Osteoblast (primary cell): ENCODE results near the gene CTSS. TPM values are rescaled to one million over a fixed set of nuclear protein-coding genes. Genes with fewer than 3 reads are reported as not detected.
"Not testable (repeated sequence)": the region's sequence is repeated elsewhere in the genome, so short reads cannot be mapped to it uniquely, and the experiment has no call there.

Source experiments
- DNase-seq: peaks from one replicate; pipeline ENCODE4 v3.0.0; 2011; ENCODE audit warnings: low spot score, mixed read lengths; ENCODE audit not compliant: insufficient read length; ENCODE audit errors: missing footprints
- H2AFZ ChIP-seq: 2 replicates; pipeline ENCODE4 v1.6.0; 2011; ENCODE audit warnings: mild to moderate bottlenecking, low read length
- H3K27ac ChIP-seq: 2 replicates; pipeline ENCODE4 v1.5.1; 2011; ENCODE audit warnings: mild to moderate bottlenecking, low read depth, low read length, moderate library complexity
- H3K27me3 ChIP-seq: 2 replicates; pipeline ENCODE4 v1.6.0; 2012; ENCODE audit warnings: mild to moderate bottlenecking, control low read depth, inconsistent platforms, low read length, moderate library complexity; ENCODE audit not compliant: insufficient read depth
- H3K36me3 ChIP-seq: 2 replicates; pipeline ENCODE4 v1.5.1; 2011; ENCODE audit warnings: mild to moderate bottlenecking, low read length, control low read depth, moderate library complexity; ENCODE audit not compliant: insufficient read depth
- H3K4me1 ChIP-seq: 2 replicates; pipeline ENCODE4 v1.5.1; 2011; ENCODE audit warnings: mild to moderate bottlenecking, low read length, control low read depth, moderate library complexity; ENCODE audit not compliant: insufficient read depth
- H3K4me2 ChIP-seq: 2 replicates; pipeline ENCODE4 v1.6.0; 2011; ENCODE audit warnings: mild to moderate bottlenecking, low read length; ENCODE audit not compliant: insufficient read depth
- H3K4me3 ChIP-seq: fragments of 200-600 bp; sonication (generic); 3 replicates; pipeline ENCODE4 v1.5.1; 2012; ENCODE audit warnings: mild to moderate bottlenecking, low read length, inconsistent platforms; ENCODE audit not compliant: insufficient read depth
- H3K79me2 ChIP-seq: 2 replicates; pipeline ENCODE4 v1.6.0; 2012; ENCODE audit warnings: mild to moderate bottlenecking, low read length, control low read depth, inconsistent platforms; ENCODE audit not compliant: insufficient read depth
- H3K9me3 ChIP-seq: 2 replicates; pipeline ENCODE4 v1.5.1; 2011; ENCODE audit warnings: low read depth, low read length, control low read depth
- H4K20me1 ChIP-seq: 2 replicates; pipeline ENCODE4 v1.6.0; 2012; ENCODE audit warnings: mild to moderate bottlenecking, low read length, control low read depth; ENCODE audit not compliant: insufficient read depth
- CTCF ChIP-seq: IDR thresholded peaks from 2 replicates; pipeline ENCODE4 v1.5.1; 2011; ENCODE audit warnings: mild to moderate bottlenecking, low read depth, low read length, moderate library complexity; ENCODE audit errors: extremely low read depth
- total RNA-seq: library from RNA; depleted of rRNA; stranded (reverse); fragments of >200 nt; gene quantifications from 2 replicates; pipeline ENCODE4 v1.2.3, GENCODE V29; 2012

The CTSS gene
- total RNA-seq, 1 donor, result 16.3 TPM

- H3K27me3 ChIP-seq, result no peaks in the 10 kb centered on the region
- no peaks in the 10 kb centered on the region for H3K9me3 ChIP-seq
- H3K36me3 ChIP-seq, result no peaks in the 10 kb centered on the region
- DNase-seq, result no peak
- H2AFZ ChIP-seq, result no peak overlapping the region
- TF ChIP-seq CTCF, result no peak
- H3K4me1 ChIP-seq, result no peaks in the 10 kb centered on the region
- H3K79me2 ChIP-seq, result no peaks in the 10 kb centered on the region
- no peak overlapping the region for H3K4me2 ChIP-seq
- no peak overlapping the region for H3K4me3 ChIP-seq
- H3K27ac ChIP-seq, result no peak overlapping the region
- no peaks in the 10 kb centered on the region for H4K20me1 ChIP-seq
Measured at GRCh38 chr1:150718225-150718891, 47.2 kb downstream of the CTSS start.

DNA sequence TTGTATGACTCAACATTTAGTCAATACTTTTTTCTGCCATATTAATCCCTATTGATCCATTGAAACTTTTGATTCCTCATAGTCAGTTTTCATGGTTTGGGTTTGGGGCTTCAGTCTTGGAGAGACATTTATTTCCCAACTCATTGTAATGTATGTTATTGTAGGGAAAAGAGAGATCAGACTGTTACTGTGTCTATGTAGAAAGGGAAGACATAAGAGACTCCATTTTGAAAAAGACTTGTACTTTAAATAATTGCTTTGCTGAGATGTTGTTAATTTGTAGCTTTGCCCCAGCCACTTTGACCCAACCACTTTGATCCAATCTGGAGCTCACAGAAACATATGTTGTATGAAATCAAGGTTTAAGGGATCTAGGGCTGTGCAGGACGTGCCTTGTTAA lies 56.5 kb downstream of the CTSS start:
- not testable (repeated sequence) for H3K27me3 ChIP-seq, H3K4me2 ChIP-seq, H3K9me3 ChIP-seq, H2AFZ ChIP-seq, DNase-seq, H3K36me3 ChIP-seq, H3K4me3 ChIP-seq, H3K79me2 ChIP-seq, H3K27ac ChIP-seq, H3K4me1 ChIP-seq, H4K20me1 ChIP-seq

- H3K4me2 ChIP-seq, result no peak overlapping the region
- H2AFZ ChIP-seq, result no peak overlapping the region
- H3K9me3 ChIP-seq, result no peaks in the 10 kb centered on the region
- no peaks in the 10 kb centered on the region for H3K4me1 ChIP-seq
- no peak overlapping the region for H3K4me3 ChIP-seq
- H3K79me2 ChIP-seq, result no peaks in the 10 kb centered on the region
- H3K27me3 ChIP-seq, result no peaks in the 10 kb centered on the region
- H3K36me3 ChIP-seq, result no peaks in the 10 kb centered on the region
- no peak for TF ChIP-seq CTCF
- H3K27ac ChIP-seq, result no peak overlapping the region
- no peaks in the 10 kb centered on the region for H4K20me1 ChIP-seq
- no peak for DNase-seq
Measured at GRCh38 chr1:150708595-150708994, 57.0 kb downstream of the CTSS start.

- Histone ChIP-seq H4K20me1 (no peaks in the 10 kb centered on the region), H3K27me3 (no peaks in the 10 kb centered on the region)
Measured at GRCh38 chr1:150706091-150706490, 59.5 kb downstream of the CTSS start.

More at GRCh38 chr1:150706091-150706490, 59.5 kb downstream of the CTSS start:
- DNase-seq, result no peak
- H3K4me1 ChIP-seq, result no peaks in the 10 kb centered on the region
- H3K9me3 ChIP-seq, result no peaks in the 10 kb centered on the region
- H3K4me2 ChIP-seq, result no peak overlapping the region
- no peak overlapping the region for H3K4me3 ChIP-seq
- no peak overlapping the region for H2AFZ ChIP-seq
- H3K79me2 ChIP-seq, result no peaks in the 10 kb centered on the region
- H3K27ac ChIP-seq, result no peak overlapping the region
- no peak for TF ChIP-seq CTCF
- no peaks in the 10 kb centered on the region for H3K36me3 ChIP-seq
